ENCODE data around the gene KRTAP10-1.

KRTAP10-1 gene

GRCh38 chr21:44527156-44527982, 12.6 kb downstream of the KRTAP10-1 start:
- DNase-seq, result no peak

GRCh38 chr21:44526096-44526997, 13.6 kb downstream of the KRTAP10-1 start:
- no peak for DNase-seq

DNA sequence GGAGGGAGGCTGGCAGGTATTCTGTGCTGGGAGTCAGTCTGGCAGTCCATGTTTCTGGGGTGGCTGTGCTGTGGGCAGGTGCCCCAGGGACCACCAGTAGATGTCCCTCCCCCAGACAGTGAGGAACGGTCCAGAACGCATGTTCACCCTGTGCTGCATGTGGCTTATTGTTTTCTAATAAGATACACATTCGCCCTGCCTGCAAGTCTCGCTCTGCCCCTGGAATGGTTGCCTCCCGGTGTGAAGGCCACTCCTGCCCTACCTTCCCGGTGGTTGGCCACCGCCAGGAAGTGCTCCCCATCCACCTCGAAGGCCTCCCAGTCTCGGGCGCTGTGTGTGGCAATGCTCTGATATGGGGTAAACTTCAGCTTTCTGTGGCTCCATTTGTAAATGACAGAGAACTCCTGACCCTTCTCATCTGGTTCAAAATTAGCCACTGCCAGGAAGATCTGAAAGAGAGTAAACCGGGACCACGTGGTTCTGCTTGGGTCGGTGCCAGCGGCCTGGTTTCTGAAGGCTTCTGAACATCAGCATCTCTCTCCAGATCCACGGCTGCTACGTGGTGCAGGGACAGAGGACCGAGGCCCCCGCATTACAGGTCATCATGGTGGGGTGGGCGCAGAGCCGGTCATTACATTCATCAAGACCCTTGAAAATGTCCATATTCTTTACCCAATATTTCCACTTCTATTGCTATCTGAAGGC, 14.5 kb downstream of the KRTAP10-1 start:
- no peak for DNase-seq

DNA sequence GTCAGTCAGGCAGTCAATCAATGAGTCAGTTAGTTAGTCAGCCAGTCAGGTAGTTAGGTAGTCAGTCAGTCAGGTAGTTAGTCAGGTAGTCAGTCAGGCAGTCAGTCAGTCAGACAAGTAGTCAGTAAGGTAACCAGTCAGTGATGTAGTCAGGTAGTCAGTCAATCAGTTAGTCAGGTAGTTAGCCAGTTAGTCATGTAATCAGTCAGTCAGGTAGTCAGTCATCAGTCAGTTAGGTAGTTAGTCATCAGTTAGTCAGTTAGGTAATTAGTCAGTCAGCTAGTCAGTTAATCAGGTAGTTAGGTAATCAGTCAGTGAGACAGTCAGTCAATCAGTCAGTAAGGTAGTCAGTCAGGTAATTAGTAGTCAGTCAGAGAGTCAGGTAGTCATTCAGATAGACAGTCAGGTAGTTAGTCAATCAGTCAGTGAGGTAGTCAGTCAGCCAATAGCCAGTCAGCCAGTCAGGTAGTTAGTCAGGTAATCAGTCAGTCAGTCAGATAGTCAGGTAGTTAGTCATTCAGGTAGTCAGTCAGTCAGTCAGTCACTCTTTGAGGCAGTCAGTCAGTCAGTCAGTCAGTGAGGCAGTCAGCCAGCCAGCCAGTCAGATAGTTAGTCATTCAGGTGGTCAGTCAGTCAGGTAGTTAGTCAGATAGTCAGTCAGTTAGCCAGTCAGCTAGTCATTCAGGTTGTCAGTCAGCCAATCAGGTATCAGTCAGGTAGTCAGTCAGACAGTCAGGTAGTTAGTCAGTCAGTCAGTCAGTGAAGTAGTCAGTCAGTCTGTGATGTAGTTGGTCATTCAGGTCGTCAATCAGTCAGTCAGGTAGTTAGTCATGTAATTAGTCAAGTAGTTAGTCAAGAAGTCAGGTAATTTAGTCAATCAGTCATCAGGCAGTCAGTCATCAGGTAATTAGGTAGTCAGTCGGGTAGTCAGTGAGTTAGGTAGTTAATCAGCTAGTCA, 15.3 kb downstream of the KRTAP10-1 start:
- DNase-seq, result no peak

- DNase-seq, result no peak
Measured at GRCh38 chr21:44523567-44524413, 16.2 kb downstream of the KRTAP10-1 start.

DNA sequence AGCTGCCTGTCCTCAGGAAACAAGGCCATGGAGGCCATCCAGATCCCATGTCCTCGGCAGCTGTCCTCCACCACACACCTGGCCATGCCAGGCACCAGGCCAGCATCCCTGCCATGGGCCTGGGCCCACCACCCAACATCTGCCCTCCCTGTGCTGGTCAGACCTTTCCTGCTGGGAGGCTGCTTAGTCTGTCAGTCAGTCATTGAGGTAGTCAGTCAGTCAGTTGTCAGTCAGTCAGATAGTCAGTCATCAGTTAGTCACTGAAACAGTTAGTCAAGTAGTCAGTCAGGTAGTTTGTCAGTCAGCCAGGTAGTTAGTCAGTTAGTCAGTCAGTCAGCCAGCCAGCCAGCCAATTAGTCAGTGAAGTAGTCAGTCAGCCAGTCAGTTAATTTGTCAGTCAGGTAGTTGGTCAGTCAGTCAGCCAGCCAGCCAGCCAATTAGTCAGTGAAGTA, 17.2 kb downstream of the KRTAP10-1 start:
- no peak for DNase-seq

DNA sequence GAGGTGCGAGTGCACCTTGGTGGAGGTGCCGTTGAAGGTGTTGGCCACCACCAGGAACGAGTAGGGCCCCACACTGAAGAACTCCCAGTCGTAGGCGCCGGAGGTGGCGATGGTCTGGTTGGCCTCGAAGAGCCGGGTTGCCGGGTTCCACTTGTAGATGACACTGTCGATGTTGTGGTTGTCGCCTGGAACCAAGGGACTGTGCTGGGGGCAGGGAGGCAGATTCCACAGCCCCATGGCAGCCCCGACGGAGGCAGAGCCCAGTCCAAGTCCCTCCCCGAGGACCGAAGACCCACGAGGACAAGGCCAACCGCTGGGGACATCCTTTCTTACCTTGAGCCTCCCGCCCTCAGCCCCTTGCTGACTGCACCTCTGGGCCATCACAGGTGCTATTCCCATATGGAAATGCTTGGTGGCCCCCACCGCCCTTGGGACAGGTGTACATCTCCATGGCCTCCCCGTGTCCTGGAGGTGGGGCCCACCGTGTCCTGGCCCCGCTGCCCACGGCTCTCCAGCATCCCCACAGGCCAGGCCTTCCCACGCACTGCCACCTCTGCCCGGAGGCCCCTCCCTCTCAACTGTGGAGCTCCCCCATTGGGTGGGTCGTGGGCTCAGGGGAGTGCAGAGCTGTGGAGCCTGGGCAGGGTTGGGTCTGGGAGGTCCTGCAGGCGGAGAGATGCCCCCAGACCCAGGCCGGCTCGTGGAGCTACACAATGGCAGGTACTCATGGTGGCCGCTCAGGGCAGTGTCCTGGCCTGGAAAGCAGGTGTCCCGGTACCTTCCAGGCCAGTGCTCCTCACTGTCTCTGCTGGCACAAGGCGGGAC, 17.9 kb downstream of the KRTAP10-1 start:
- DNase-seq, result no peak

GRCh38 chr21:44521301-44521927, 18.6 kb downstream of the KRTAP10-1 start:
- DNase-seq, result no peak

DNA sequence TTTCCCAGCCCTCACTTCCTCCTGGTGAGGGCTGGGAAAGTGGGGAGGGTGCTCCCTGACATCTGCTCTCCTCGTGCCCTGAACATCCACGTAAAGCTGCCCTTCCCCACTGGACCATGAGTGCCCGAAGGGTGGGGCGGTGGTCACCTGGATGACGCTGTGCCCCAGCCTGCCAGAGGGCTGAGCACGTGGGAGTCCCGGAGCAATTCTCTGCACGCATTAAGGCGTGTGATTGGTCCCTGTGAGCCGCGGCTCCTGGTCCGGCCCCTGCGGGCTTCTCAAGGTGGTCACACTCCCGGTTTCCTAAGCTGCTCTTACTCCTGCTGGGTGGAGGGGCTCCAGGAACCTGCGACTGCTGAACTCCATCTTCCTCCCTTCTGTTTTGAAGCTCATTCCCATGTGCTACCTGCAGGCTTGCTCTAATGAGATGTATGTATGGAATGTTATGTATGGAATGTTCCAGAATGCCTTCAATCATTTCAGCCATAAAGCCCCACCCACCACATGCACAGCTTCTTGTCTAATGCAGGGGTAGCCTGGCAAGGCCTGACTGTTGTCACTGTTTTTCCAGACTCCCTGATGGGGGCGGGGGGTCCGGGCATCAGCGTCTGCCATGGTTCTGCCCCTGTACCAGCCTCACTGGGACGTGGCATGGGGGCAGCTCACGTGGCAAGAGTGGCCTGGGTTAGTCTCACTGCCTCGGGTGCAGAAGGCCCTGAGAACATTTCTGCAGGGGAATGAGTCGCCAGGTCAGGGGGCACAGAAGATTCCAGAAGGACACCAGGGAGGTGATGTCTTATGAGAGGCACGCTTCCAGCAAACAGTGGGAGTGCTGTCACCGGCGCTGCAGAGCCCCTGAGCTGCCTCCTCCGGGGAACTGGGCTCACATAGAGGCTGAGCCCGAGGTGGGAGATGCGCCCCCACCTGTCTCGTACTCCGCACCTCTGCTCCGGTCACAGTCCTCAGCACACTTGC, 19.4 kb downstream of the KRTAP10-1 start:
- DNase-seq, result no peak

- DNase-seq, result no peak
Measured at GRCh38 chr21:44519346-44520325, 20.4 kb downstream of the KRTAP10-1 start.

DNA sequence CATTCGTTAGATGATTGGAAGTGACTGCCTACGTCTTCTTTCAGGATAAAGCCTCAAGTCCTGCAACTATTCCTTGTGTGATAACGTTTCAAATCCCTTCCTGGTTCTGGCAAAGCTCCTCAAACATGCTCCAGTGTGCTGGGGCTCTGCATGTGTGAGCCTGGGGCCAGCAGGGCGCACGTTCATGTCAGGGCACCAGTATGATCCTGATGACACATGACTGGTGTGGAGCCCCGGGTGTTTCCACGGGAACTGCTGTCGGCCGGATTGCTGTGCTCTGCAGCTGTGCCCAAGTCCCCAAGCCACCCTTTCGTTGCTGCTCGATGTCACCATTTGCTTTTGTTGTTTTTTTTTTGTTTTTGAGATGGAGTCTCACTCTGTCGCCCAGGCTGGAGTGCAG, 21.3 kb downstream of the KRTAP10-1 start:
- no peak for DNase-seq

DNA sequence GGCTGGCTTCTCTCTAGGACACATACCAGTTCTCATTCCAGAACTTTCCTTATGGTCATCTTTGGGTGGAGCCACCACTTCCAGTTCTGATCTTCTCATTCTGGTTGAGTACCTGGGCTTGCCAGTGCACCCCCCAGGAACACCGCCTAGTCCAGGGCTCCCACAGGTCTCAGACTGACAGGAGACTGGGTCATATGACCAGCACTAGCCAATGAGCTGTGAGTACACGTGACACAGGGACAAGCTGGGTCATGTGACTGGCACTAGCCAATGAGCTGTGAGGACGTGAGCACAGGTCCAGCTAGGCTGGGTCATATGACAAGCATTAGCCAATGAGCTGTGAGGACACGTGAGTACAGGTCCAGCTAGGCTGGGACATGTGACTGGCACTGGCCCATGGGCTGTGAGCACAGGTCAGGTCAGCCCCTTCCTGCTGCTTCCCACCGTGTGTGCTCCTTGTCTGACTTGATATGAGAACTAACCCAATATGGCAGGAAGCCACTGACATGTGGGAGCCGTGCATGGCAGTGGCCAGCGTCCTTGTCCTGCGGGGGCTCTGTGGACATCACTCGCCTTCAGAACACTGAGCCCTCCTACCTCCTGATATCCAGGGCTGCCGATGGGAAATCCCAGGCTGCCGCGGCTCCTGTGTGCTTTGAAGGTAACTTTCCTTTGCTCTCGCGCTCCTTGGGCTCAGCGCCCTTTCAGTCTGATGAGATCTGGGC, 22.7 kb downstream of the KRTAP10-1 start:
- DNase-seq, result no peak

GRCh38 chr21:44516828-44517174, 23.2 kb downstream of the KRTAP10-1 start:
- no peak for DNase-seq

- no peak for DNase-seq
Measured at GRCh38 chr21:44516342-44516741, 23.7 kb downstream of the KRTAP10-1 start.

- DNase-seq, result no peak
Measured at GRCh38 chr21:44515359-44516165, 24.4 kb downstream of the KRTAP10-1 start.

Data from NCI-H1105 treated with DMSO at 0.1 percent for 48 hours (cell line).